HUES64 (cell line): Measurements from ENCODE around the gene INAFM2.

ENCODE experiments used
- H3K27ac ChIP-seq: 2 replicates; pipeline ENCODE4 v1.7.0; 2013; ENCODE audit warnings: low read depth, low read length, inconsistent platforms
- H3K27me3 ChIP-seq: 2 replicates; pipeline ENCODE4 v1.6.1; 2013; ENCODE audit warnings: mild to moderate bottlenecking, low read length; ENCODE audit not compliant: insufficient read depth
- H3K36me3 ChIP-seq: 2 replicates; pipeline ENCODE4 v1.6.1; 2013; ENCODE audit warnings: mild to moderate bottlenecking, low read length; ENCODE audit not compliant: insufficient read depth
- H3K4me1 ChIP-seq: 2 replicates; pipeline ENCODE4 v1.6.1; 2013; ENCODE audit warnings: mild to moderate bottlenecking, low read length, moderate library complexity; ENCODE audit not compliant: insufficient read depth
- H3K4me3 ChIP-seq: 2 replicates; pipeline ENCODE4 v1.5.1; 2013; ENCODE audit warnings: mild to moderate bottlenecking, low read length, moderate library complexity
- H3K9ac ChIP-seq: 2 replicates; pipeline ENCODE4 v1.6.1; 2013; ENCODE audit warnings: mild to moderate bottlenecking, low read depth, low read length
- H3K9me3 ChIP-seq: 2 replicates; pipeline ENCODE4 v1.6.1; 2013; ENCODE audit warnings: low read depth, low read length; ENCODE audit not compliant: insufficient read depth
- WGBS: fragments of 150-250, 120-280 bp; methylation state at CpG from one replicate; pipeline ENCODE4 v1.1.7; 2013; ENCODE audit warnings: missing lambda C conversion rate; 5-methylcytosine and 5-hydroxymethylcytosine counted together

Gene INAFM2

DNA sequence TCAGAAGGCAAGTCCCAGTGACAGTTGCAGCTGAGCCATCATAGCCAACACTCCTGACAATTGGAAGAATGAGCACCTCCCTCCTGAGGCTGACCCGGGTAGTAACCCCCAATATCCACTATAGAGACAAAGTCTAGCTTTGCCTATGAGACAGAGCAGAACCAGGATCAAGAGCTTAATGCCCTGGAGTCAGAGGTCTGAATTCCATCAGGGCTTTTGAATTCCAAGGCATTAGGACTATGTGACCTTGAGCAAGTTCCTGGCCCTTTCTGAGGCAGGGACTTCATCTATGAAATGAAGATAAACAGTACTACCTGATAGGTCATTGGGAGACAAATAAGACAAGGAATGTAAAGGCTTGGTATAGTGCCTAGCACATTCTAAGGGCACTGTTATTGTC, 3.1 kb upstream of the INAFM2 start:
- H3K9ac ChIP-seq, result no peak overlapping the region
- H3K4me3 ChIP-seq, result no peak overlapping the region
- no peaks in the 10 kb centered on the region for H3K9me3 ChIP-seq
- 67% methylated on average over 1 of the region's 1 CpG for WGBS
- peaks cover 24% of the 10 kb centered on the region for H3K27me3 ChIP-seq
- H3K4me1 ChIP-seq, result peaks cover 14% of the 10 kb centered on the region
- no peaks in the 10 kb centered on the region for H3K36me3 ChIP-seq
- no peak overlapping the region for H3K27ac ChIP-seq

DNA sequence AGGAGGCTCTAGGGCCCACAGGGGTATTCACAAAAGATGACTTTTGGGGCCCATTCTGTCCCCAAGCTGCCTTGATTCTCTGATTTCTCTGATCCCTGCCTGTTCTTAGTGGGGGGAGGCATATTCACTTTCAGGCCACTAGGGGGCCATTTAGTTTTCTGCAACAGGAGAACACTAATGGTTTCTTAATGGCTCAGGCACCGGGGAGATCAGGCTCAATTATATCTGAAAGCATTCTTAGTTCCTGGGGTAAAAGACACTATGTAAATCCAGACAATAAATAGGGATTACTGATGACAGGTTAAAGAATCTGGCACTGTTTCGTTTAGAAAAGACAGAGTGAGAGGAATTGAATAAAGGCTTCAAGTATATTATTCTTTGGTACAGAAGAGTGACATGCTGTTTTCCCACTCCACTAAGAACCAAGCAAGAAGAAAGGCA, 2.5 kb upstream of the INAFM2 start:
- H3K27ac ChIP-seq, result no peak overlapping the region
- no peak overlapping the region for H3K9ac ChIP-seq

GRCh38 chr15:40322531-40323238, 807 bp upstream of the INAFM2 start:
- H3K27ac ChIP-seq, result no peak overlapping the region
- H3K36me3 ChIP-seq, result no peaks in the 10 kb centered on the region
- H3K4me1 ChIP-seq, result peaks cover 35% of the 10 kb centered on the region
- no peaks in the 10 kb centered on the region for H3K9me3 ChIP-seq
- 6% methylated on average over 26 of the region's 26 CpGs for WGBS
- peaks cover 30% of the 10 kb centered on the region for H3K27me3 ChIP-seq
- peak overlapping the region; percentile 63 for H3K4me3 ChIP-seq
- no peak overlapping the region for H3K9ac ChIP-seq

More for the DNA sequence above, 2.5 kb upstream of the INAFM2 start:
- Histone ChIP-seq H3K4me3 (no peak overlapping the region), H3K27me3 (peaks cover 30% of the 10 kb centered on the region), H3K9me3 (no peaks in the 10 kb centered on the region), H3K36me3 (no peaks in the 10 kb centered on the region), H3K4me1 (peaks cover 20% of the 10 kb centered on the region)
- WGBS, result 6% methylated on average over 2 of the region's 2 CpGs

DNA sequence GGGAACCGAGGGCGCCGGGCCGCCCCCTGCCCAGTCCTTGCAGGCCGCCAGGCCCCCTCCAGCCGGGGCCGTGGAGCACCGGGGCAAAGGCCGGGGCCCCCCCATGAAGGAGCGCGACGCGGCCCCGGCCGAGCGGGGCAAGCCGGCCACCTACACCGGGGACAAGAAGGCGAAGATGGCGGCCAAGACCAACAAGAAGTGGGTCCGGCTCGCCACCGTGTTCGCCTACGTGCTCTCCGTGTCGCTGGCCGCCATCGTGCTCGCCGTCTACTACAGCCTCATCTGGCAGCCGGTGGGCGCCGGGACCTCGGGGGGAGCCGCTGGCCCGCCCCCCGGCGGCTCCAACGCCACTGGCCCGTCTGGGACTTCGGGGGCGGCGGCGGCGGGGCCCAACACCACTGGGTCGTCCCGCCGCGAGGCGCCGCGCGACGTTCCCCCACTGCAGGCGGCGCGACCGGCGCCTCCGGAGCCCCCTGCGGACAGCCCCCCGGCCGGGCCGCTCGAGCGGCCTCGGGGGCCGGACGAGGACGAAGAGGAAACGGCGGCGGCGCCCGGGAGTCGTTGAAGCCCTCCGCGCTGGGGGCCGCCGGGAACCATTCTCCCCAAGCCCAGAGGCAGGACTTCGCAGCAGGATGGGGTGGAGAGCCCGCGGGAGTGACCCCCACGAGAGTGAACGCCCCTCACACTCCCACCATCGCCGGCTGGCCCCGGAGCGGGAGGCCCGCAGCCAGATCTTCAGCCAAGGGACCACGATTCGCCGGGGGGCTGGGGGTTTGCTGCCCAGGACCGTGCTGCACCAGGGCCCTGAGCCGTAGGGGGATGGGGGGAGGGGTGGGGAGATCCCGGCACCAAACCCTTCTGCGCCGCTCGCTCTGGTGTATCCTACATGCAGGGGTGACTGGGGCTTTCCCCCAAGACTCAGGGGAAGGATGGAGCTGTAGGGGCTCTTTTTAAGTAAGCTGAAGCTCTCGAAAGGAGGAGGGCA, 753 bp downstream of the INAFM2 start:
- H3K4me1 ChIP-seq, result peaks cover 51% of the 10 kb centered on the region

DNA sequence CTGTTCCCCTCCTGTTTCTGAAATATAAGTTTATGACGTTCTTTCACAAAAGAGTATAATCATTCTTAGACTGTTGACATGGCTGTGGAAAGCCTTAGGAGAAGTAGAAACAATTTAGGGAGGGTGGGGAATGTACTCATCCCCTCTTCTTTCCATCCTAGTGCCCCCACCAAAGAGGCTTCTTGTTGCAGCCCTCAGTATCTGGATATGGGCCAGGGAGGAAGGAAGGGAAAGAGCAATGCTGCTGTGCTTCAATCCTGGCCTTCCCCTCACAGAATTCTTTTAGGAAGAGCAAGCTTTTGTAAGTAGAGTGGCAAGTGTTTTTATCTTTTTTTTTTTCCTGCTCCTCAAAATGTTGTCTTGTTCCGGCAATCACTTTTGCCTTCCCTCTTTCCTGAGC, 1.7 kb downstream of the INAFM2 start:
- H3K4me1 ChIP-seq, result peaks cover 54% of the 10 kb centered on the region
- no peak overlapping the region for H3K9ac ChIP-seq
- no peaks in the 10 kb centered on the region for H3K36me3 ChIP-seq
- 80% methylated on average over 1 of the region's 2 CpGs for WGBS
- peaks cover 30% of the 10 kb centered on the region for H3K27me3 ChIP-seq
- no peaks in the 10 kb centered on the region for H3K9me3 ChIP-seq
- peak overlapping the region; percentile 63 for H3K4me3 ChIP-seq
- no peak overlapping the region for H3K27ac ChIP-seq

More for the DNA sequence above, 753 bp downstream of the INAFM2 start:
- H3K27ac ChIP-seq, result no peak overlapping the region
- H3K27me3 ChIP-seq, result peaks cover 30% of the 10 kb centered on the region
- no peaks in the 10 kb centered on the region for H3K9me3 ChIP-seq
- peak overlapping the region; percentile 63 for H3K4me3 ChIP-seq
- H3K9ac ChIP-seq, result peak overlapping the region; percentile 51
- no peaks in the 10 kb centered on the region for H3K36me3 ChIP-seq
- WGBS, result under 1% methylated on average over 101 of the region's 101 CpGs

DNA sequence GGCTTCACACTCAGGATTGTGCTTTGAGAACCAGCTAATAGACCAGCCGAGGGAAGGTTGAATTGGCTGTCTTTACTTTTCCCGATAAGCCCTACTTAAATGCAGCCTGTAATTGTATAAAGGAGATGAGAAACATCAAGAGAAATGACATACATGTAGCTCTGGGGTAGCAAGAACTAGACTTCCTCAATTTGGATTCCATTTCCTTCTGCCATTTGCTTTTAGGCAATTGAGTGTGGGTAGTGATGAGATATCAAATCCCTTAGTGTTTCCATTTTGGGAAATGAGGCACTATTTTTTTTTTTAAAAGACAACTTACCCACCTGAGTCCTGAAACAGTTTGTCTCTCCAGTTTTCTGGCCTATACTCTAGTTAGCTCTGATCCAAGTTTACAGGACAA, 2.2 kb downstream of the INAFM2 start:
- no peaks in the 10 kb centered on the region for H3K36me3 ChIP-seq
- 98% methylated on average over 2 of the region's 2 CpGs for WGBS
- no peak overlapping the region for H3K9ac ChIP-seq

GRCh38 chr15:40327457-40327856, 4.0 kb downstream of the INAFM2 start:
- no peaks in the 10 kb centered on the region for H3K9me3 ChIP-seq
- peak overlapping the region; percentile 34; the same call in 1 of the 2 replicates for H3K9ac ChIP-seq
- peak overlapping the region; percentile 24 for H3K4me3 ChIP-seq
- H3K36me3 ChIP-seq, result no peaks in the 10 kb centered on the region
- peak overlapping the region; percentile 18; the same call in 1 of the 2 replicates for H3K27ac ChIP-seq
- H3K4me1 ChIP-seq, result peaks cover 51% of the 10 kb centered on the region
- 30% methylated on average over 6 of the region's 6 CpGs for WGBS
- H3K27me3 ChIP-seq, result peaks cover 21% of the 10 kb centered on the region

More for the DNA sequence above, 2.2 kb downstream of the INAFM2 start:
- Histone ChIP-seq H3K4me3 (0 out of 2 replicates have a peak overlapping the region, but pooled peaks have one; percentile 63), H3K9me3 (no peaks in the 10 kb centered on the region), H3K27ac (no peak overlapping the region), H3K4me1 (peaks cover 55% of the 10 kb centered on the region), H3K27me3 (peaks cover 30% of the 10 kb centered on the region)

DNA sequence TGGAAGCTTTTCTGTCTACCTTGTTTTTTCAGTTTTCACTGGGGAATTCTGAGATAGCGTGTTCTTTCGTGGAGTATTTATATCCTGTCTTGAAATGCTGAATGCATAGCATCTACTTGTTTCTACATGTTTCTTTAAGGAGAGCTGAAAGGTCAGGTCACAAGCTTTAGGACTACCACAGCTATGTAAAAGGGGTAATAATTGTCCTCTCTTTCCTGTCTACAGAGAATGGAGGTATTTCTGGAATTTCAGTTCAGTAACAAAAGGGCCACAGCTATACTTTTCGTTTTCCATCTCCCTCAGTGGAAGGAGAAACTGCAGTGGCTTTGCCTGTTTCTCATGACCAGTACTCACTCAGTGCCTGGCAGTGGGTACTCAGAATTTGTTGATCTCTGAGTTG, 4.7 kb downstream of the INAFM2 start:
- Histone ChIP-seq H3K36me3 (no peaks in the 10 kb centered on the region), H3K9me3 (no peaks in the 10 kb centered on the region), H3K4me1 (peaks cover 48% of the 10 kb centered on the region), H3K4me3 (no peak overlapping the region), H3K27me3 (peaks cover 16% of the 10 kb centered on the region), H3K27ac (peak overlapping the region; percentile 42; the same call in 1 of the 2 replicates), H3K9ac (peak overlapping the region; percentile 34; the same call in 1 of the 2 replicates)
- 58% methylated on average over 3 of the region's 3 CpGs for WGBS

DNA sequence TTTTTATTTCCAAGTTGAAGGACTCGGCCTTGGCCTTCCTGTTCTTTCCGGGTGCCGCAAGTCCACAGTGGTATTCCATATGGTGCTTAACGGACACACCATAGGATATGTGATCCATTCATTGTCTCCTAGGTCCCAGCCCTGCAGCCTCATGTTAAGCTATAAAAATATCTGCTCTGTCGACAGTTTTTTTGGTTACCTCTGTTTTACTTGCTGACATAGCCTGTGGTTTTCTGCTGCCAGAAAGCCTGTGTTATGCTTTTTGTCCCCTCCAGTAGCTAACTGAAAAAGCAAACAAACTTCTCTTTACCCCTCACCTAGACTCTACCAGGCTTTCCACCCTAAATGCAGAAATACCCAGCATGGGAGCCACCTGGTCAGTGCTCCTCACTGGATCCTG, 5.3 kb downstream of the INAFM2 start:
- H3K9me3 ChIP-seq, result no peaks in the 10 kb centered on the region
- peak overlapping the region; percentile 42; the same call in 1 of the 2 replicates for H3K27ac ChIP-seq
- no peaks in the 10 kb centered on the region for H3K36me3 ChIP-seq
- H3K9ac ChIP-seq, result no peak overlapping the region
- H3K4me1 ChIP-seq, result peaks cover 49% of the 10 kb centered on the region
- 90% methylated on average over 5 of the region's 5 CpGs for WGBS
- no peak overlapping the region for H3K4me3 ChIP-seq
- H3K27me3 ChIP-seq, result peaks cover 16% of the 10 kb centered on the region

DNA sequence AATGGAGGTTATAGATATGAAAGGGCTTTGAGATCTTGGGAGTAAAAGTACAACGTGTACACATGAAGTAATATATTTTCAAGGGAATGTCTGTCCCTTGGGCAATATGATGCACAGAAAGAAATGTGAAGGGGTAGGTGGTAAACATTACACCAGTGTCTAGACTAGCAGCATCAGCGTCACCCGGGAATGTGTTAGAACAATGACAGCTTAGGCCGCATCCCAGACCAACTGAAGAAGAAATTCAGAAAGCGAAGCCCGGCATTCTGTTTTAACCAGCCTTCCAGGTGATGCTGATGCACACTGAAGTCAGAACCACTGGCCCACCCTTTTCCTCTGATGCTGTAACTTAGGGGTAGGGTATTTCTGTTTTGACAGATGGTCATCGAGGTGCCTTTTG, 6.3 kb downstream of the INAFM2 start:
- H3K27me3 ChIP-seq, result peaks cover 14% of the 10 kb centered on the region
- peaks cover 53% of the 10 kb centered on the region for H3K4me1 ChIP-seq
- H3K9ac ChIP-seq, result no peak overlapping the region
- WGBS, result 94% methylated on average over 7 of the region's 7 CpGs
- H3K27ac ChIP-seq, result no peak overlapping the region
- H3K9me3 ChIP-seq, result no peaks in the 10 kb centered on the region
- H3K36me3 ChIP-seq, result no peaks in the 10 kb centered on the region
- no peak overlapping the region for H3K4me3 ChIP-seq

- Histone ChIP-seq H3K9ac (no peak overlapping the region), H3K4me3 (no peak overlapping the region), H3K4me1 (peaks cover 47% of the 10 kb centered on the region), H3K27me3 (peaks cover 8% of the 10 kb centered on the region), H3K27ac (no peak overlapping the region), H3K9me3 (no peaks in the 10 kb centered on the region), H3K36me3 (no peaks in the 10 kb centered on the region)
- WGBS, result 87% methylated on average over 5 of the region's 5 CpGs
Observed at GRCh38 chr15:40330368-40330836, 6.9 kb downstream of the INAFM2 start.
